Neural crest cell (in vitro differentiated cells): Measurements from ENCODE around the gene LMNTD2. TPM values are rescaled to one million over a fixed set of nuclear protein-coding genes. Genes with fewer than 3 reads are reported as not detected.

Source experiments
- DNase-seq: peaks from one replicate; pipeline ENCODE4 v3.0.0; 2021; ENCODE audit warnings: low read depth, mixed read lengths, low spot score
- H3K27ac Mint-ChIP-seq: one replicate; pipeline ENCODE4 v1.8.0; 2021; ENCODE audit warnings: mild to moderate bottlenecking, mixed read lengths; ENCODE audit not compliant: unreplicated experiment
- H3K27me3 Mint-ChIP-seq: 2 replicates; pipeline ENCODE4 v1.8.0; 2021; ENCODE audit warnings: low read depth, mild to moderate bottlenecking, mixed read lengths
- H3K36me3 Mint-ChIP-seq: 2 replicates; pipeline ENCODE4 v1.8.0; 2021; ENCODE audit warnings: low read depth, mild to moderate bottlenecking, mixed read lengths
- H3K4me1 Mint-ChIP-seq: 2 replicates; pipeline ENCODE4 v1.8.0; 2021; ENCODE audit warnings: mixed read lengths
- H3K4me3 Mint-ChIP-seq: one replicate; pipeline ENCODE4 v1.8.0; 2021; ENCODE audit warnings: mild to moderate bottlenecking, mixed read lengths
- H3K9me3 Mint-ChIP-seq: 2 replicates; pipeline ENCODE4 v1.8.0; 2021; ENCODE audit warnings: mixed read lengths
- total RNA-seq: library from RNA; stranded (reverse); gene quantifications from 2 replicates; pipeline ENCODE4 v1.2.1, GENCODE V29; 2021
- TF ChIP-seq, protein P1 (sequence below): fragments of 200-600 bp; sonication (generic); conservative IDR thresholded peaks from 2 replicates; pipeline ENCODE4 v1.5.0; 2021; ENCODE audit warnings: antibody characterized with exemption, mild to moderate bottlenecking

The LMNTD2 gene
- total RNA-seq, 1 donor from 2014 or later, result 2.2 TPM

GRCh38 chr11:586376-587316, 26.1 kb upstream of the LMNTD2 start:
- peaks cover 6% of the 10 kb centered on the region for H3K36me3 Mint-ChIP-seq
- TF ChIP-seq, protein P1, sequence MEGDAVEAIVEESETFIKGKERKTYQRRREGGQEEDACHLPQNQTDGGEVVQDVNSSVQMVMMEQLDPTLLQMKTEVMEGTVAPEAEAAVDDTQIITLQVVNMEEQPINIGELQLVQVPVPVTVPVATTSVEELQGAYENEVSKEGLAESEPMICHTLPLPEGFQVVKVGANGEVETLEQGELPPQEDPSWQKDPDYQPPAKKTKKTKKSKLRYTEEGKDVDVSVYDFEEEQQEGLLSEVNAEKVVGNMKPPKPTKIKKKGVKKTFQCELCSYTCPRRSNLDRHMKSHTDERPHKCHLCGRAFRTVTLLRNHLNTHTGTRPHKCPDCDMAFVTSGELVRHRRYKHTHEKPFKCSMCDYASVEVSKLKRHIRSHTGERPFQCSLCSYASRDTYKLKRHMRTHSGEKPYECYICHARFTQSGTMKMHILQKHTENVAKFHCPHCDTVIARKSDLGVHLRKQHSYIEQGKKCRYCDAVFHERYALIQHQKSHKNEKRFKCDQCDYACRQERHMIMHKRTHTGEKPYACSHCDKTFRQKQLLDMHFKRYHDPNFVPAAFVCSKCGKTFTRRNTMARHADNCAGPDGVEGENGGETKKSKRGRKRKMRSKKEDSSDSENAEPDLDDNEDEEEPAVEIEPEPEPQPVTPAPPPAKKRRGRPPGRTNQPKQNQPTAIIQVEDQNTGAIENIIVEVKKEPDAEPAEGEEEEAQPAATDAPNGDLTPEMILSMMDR, result no peak
- no peak for DNase-seq
- H3K27ac Mint-ChIP-seq, result no peak overlapping the region
- no peaks in the 10 kb centered on the region for H3K4me1 Mint-ChIP-seq
- H3K4me3 Mint-ChIP-seq, result no peak overlapping the region
- H3K9me3 Mint-ChIP-seq, result no peaks in the 10 kb centered on the region
- H3K27me3 Mint-ChIP-seq, result no peaks in the 10 kb centered on the region

DNA sequence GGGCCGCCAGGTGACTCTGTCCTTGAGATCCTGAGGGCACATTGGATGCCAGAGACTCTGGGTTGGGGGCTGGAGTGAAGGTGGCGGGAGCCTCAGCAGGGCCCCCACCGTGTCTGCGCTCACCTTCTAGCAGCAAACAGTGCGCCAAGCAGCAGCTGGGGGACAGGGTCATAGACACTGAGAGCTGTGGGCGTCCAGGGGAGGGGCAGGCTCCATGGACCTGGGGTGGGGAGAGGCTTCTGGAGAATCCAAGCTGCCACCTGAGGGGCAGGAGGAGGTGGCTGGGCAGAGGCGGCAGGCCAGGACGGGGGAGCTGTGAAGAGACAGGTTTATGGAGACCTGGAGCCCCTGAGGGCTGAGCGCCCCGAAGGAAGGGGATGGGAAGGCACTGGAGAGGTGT, 23.7 kb upstream of the LMNTD2 start:
- Mint-ChIP-seq H3K27ac (no peak overlapping the region), H3K36me3 (peaks cover 2% of the 10 kb centered on the region), H3K27me3 (no peaks in the 10 kb centered on the region), H3K4me1 (peaks cover 11% of the 10 kb centered on the region), H3K4me3 (peak overlapping the region; percentile 19), H3K9me3 (no peaks in the 10 kb centered on the region)
- TF ChIP-seq, protein P1, result no peak
- DNase-seq, result no peak

GRCh38 chr11:581752-582151, 21.2 kb upstream of the LMNTD2 start:
- TF ChIP-seq, protein P1, result no peak
- no peaks in the 10 kb centered on the region for H3K9me3 Mint-ChIP-seq
- no peaks in the 10 kb centered on the region for H3K36me3 Mint-ChIP-seq
- peaks cover 22% of the 10 kb centered on the region for H3K4me1 Mint-ChIP-seq
- peaks cover 3% of the 10 kb centered on the region for H3K27me3 Mint-ChIP-seq
- H3K4me3 Mint-ChIP-seq, result no peak overlapping the region
- H3K27ac Mint-ChIP-seq, result no peak overlapping the region
- no peak for DNase-seq

DNA sequence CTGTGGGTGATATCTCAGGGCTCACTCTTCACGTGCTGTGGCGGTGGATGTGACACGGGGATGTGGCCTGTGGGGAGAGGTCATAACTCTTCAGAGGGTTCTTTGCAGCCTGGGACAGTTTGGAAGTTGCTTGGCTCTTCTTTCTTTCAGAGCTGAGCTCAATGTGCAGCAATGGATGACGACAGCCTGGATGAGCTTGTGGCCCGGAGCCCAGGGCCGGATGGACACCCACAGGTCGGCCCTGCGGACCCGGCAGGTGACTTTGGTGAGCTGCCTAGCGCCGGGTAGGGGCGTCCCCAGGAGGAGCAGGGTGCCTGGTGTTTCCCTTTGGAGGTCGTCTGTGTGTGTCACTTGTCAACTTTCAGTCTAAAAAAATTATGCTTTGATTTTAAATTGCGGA, 20.8 kb upstream of the LMNTD2 start:
- Mint-ChIP-seq H3K4me3 (peak overlapping the region; percentile 61), H3K27ac (no peak overlapping the region), H3K9me3 (no peaks in the 10 kb centered on the region), H3K4me1 (peaks cover 22% of the 10 kb centered on the region), H3K27me3 (peaks cover 3% of the 10 kb centered on the region), H3K36me3 (no peaks in the 10 kb centered on the region)
- TF ChIP-seq, protein P1, result no peak
- no peak for DNase-seq

- H3K36me3 Mint-ChIP-seq, result no peaks in the 10 kb centered on the region
- no peaks in the 10 kb centered on the region for H3K9me3 Mint-ChIP-seq
- H3K27ac Mint-ChIP-seq, result no peak overlapping the region
- H3K4me3 Mint-ChIP-seq, result peak overlapping the region; percentile 67
- TF ChIP-seq, protein P1, result no peak
- DNase-seq, result no peak
- peaks cover 24% of the 10 kb centered on the region for H3K4me1 Mint-ChIP-seq
- peaks cover 10% of the 10 kb centered on the region for H3K27me3 Mint-ChIP-seq
Observed at GRCh38 chr11:579830-580601, 19.5 kb upstream of the LMNTD2 start.
